Measurements from ENCODE around the gene HOXA4. TPM values are rescaled to one million over a fixed set of nuclear protein-coding genes. Genes with fewer than 3 reads are reported as not detected.

The HOXA4 gene
- total and polyA plus RNA-seq, 2 of the 4 experiments (the other 2 are of a cell fraction) = 0.36 to 8.0 TPM

- Histone ChIP-seq H3K9ac (ENCODE audit: low read depth, low read length) (no peak overlapping the region), H3K56ac (ENCODE audit: extremely low read depth, insufficient read depth, low read length) (no peak overlapping the region), H3K23ac (ENCODE audit: low read depth, low read length) (no peak overlapping the region), H3K18ac (ENCODE audit: low read depth, low read length) (no peak overlapping the region), H2AFZ (replicated peaks; ENCODE audit: low read length, poor library complexity) (no peak overlapping the region), H2BK120ac (ENCODE audit: low read depth, low read length) (no peak overlapping the region), H3K27me3 (ENCODE audit: control insufficient read depth, insufficient read depth, low read length) (peaks cover 7% of the 10 kb centered on the region), H2BK5ac (ENCODE audit: low read depth, low read length, poor library complexity, severe bottlenecking) (no peak overlapping the region), H3K4ac (ENCODE audit: low read depth, low read length) (no peak overlapping the region), H2BK15ac (ENCODE audit: low read depth, low read length) (no peak overlapping the region), H4K91ac (ENCODE audit: insufficient read depth, low read depth, low read length) (no peak overlapping the region), H3K27ac (ENCODE audit: insufficient read depth, low read length) (no peak overlapping the region), H2AK9ac (replicated peaks; ENCODE audit: low read depth, low read length, poor library complexity) (no peak overlapping the region), H3K9me1 (ENCODE audit: insufficient read depth, low read length) (peaks cover under 1% of the 10 kb centered on the region; the same call in 1 of the 2 replicates), H3K9me3 (ENCODE audit: control insufficient read depth, insufficient read depth, low read length) (no peaks in the 10 kb centered on the region), H2BK20ac (ENCODE audit: low read depth, low read length) (no peak overlapping the region), H3K36me3 (ENCODE audit: control insufficient read depth, insufficient read depth, low read length) (no peaks in the 10 kb centered on the region), H4K8ac (ENCODE audit: low read depth in 2 of 2, low read length in 2 of 2) (no peak overlapping the region), H3K4me2 (ENCODE audit: low read depth, low read length) (no peak overlapping the region), H2AK5ac (ENCODE audit: low read depth, low read length) (no peak overlapping the region), H3K4me1 (ENCODE audit: control insufficient read depth, insufficient read depth, low read length) (peaks cover 1% of the 10 kb centered on the region; the same call in 1 of the 2 replicates), H3K79me1 (ENCODE audit: low read depth in 1 of 2, low read length in 2 of 2) (0 out of 4 replicates have a peak, but pooled peaks cover 0 to 4% of the 10 kb centered on the region in 2 experiments), H4K5ac (ENCODE audit: low read depth, low read length) (no peak overlapping the region), H3K4me3 (ENCODE audit: insufficient read depth, low read depth, low read length) (no peak overlapping the region), H4K20me1 (ENCODE audit: insufficient read depth, low read length) (no peaks in the 10 kb centered on the region), H3K14ac (replicated peaks; ENCODE audit: low read depth, low read length) (no peak overlapping the region)
- ChIA-PET POLR2A (ENCODE audit: unreplicated experiment) (no interaction called here), CTCF (interaction anchor here (1.3 kb wide), 1 partner anchor 789 kb away, joined by 4 read pairs; no protein-coding TSS in a partner anchor)
- DNase-seq (no peak), ATAC-seq (ENCODE audit: low read depth) (no peak)
- BruUV-seq (replicated peaks) = no TSS peak
- intact Hi-C loops (cut with micrococcal nuclease) = no loop called here
- WGBS, 2 experiments (ENCODE audit: extremely low coverage in 2 of 2, insufficient read length in 1 of 2) = 84% methylated on average over 18 of the region's 35 CpGs; no CpG with 5 or more reads in 1 of the 2 experiments
- dilution Hi-C loops (cut with HindIII; ENCODE audit: low sequenced_read_pairs, unreplicated experiment) = no loop called here
- TF ChIP-seq CTCF (conservative IDR thresholded peaks at IDR 0.05; ENCODE audit: low read depth, low read length) (no peak), NFE2L2 (IDR thresholded peaks at IDR 0.05; ENCODE audit: low read depth, low read length) (no peak), BHLHE40 (IDR thresholded peaks at IDR 0.05; ENCODE audit: low read depth, low read length) (no peak), MAZ (IDR thresholded peaks at IDR 0.05; ENCODE audit: borderline replicate concordance, low read depth, low read length) (no peak), SMC3 (IDR thresholded peaks at IDR 0.05; ENCODE audit: low read depth, low read length) (no peak), RCOR1 (IDR thresholded peaks at IDR 0.05; ENCODE audit: insufficient replicate concordance, low read length) (no peak), POLR2A (IDR thresholded peaks at IDR 0.05; ENCODE audit: low read depth, low read length) (no peak)
- TF ChIP-seq, protein P1, sequence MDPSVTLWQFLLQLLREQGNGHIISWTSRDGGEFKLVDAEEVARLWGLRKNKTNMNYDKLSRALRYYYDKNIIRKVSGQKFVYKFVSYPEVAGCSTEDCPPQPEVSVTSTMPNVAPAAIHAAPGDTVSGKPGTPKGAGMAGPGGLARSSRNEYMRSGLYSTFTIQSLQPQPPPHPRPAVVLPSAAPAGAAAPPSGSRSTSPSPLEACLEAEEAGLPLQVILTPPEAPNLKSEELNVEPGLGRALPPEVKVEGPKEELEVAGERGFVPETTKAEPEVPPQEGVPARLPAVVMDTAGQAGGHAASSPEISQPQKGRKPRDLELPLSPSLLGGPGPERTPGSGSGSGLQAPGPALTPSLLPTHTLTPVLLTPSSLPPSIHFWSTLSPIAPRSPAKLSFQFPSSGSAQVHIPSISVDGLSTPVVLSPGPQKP (IDR thresholded peaks at IDR 0.05; ENCODE audit: borderline replicate concordance, low read depth, low read length) = no peak
- in situ Hi-C loops (cut with MboI; ENCODE audit: low sequenced_read_pairs) = loop anchor here (5.0 kb wide), 2 partner anchors 791 to 1306 kb away; no protein-coding TSS in a partner anchor
Measured at GRCh38 chr7:27158436-27159265, 28.1 kb upstream of the HOXA4 start.

Data from IMR-90 (cell line).